ENCODE measurements around the gene ADAT1.

Gene ADAT1

GRCh38 chr16:75565640-75566039 is 57.4 kb downstream of the ADAT1 start:
- no peak overlapping the region for H2BK120ac ChIP-seq (ENCODE audit: low read depth, low read length)
- H3K27me3 ChIP-seq (ENCODE audit: control insufficient read depth in 1 of 2, insufficient read depth in 1 of 2, low read length in 2 of 2), result peaks cover 0 to 11% of the 10 kb centered on the region in 2 experiments
- no peak overlapping the region for H4K91ac ChIP-seq (ENCODE audit: low read length)
- 16% methylated on average over 12 of the region's 15 CpGs for WGBS
- H3K9me3 ChIP-seq (ENCODE audit: control insufficient read depth, low read length), result no peaks in the 10 kb centered on the region
- H3K14ac ChIP-seq (ENCODE audit: low read length in 2 of 2), result peak overlapping the region in 1 of 2 experiments; percentile 9
- peaks cover 6% of the 10 kb centered on the region for H3K4me1 ChIP-seq (ENCODE audit: control insufficient read depth, insufficient read depth, low read depth, low read length)
- H3K18ac ChIP-seq (ENCODE audit: low read depth in 1 of 2, low read length in 2 of 2), result peak overlapping the region; percentile 34 to 96
- peak overlapping the region in 1 of 2 experiments; percentile 30 for H3K4ac ChIP-seq (ENCODE audit: low read depth in 1 of 2, low read length in 2 of 2)
- no peak overlapping the region for H2BK5ac ChIP-seq (ENCODE audit: low read depth, low read length, poor library complexity, severe bottlenecking)
- no peak for DNase-seq
- peaks cover 17 to 32% of the 10 kb centered on the region in 2 experiments for H3K36me3 ChIP-seq (ENCODE audit: control insufficient read depth in 1 of 2, insufficient read depth in 2 of 2, low read depth in 1 of 2, low read length in 2 of 2)
- peak overlapping the region; percentile 98 for H2AFZ ChIP-seq (ENCODE audit: low read depth, low read length)
- peak overlapping the region; percentile 97 for H3K4me2 ChIP-seq (ENCODE audit: low read length, poor library complexity, severe bottlenecking)
- peaks cover 30% of the 10 kb centered on the region for H3K79me1 ChIP-seq (replicated peaks; ENCODE audit: low read length, poor library complexity, severe bottlenecking)
- no peak overlapping the region for H2AK5ac ChIP-seq (ENCODE audit: low read length, severe bottlenecking)
- H3K23ac ChIP-seq (ENCODE audit: low read length in 2 of 2), result no peak overlapping the region
- no peak overlapping the region for H2BK15ac ChIP-seq (ENCODE audit: low read depth, poor library complexity, severe bottlenecking)
- H3K27ac ChIP-seq (ENCODE audit: low read length, poor library complexity, severe bottlenecking), result no peak overlapping the region
- H3K4me3 ChIP-seq (ENCODE audit: insufficient read depth in 1 of 2, low read depth in 1 of 2, low read length in 2 of 2), result peak overlapping the region; percentile 89 to 99
- H3K9ac ChIP-seq (ENCODE audit: low read length), result peak overlapping the region; percentile 91
- peak overlapping the region; percentile 6 to 87 for H2BK12ac ChIP-seq (ENCODE audit: low read length in 2 of 2)
- peak overlapping the region; percentile 16 for H4K8ac ChIP-seq (ENCODE audit: low read length)

GRCh38 chr16:75559564-75560372 is 63.3 kb downstream of the ADAT1 start:
- H3K4ac ChIP-seq (ENCODE audit: low read depth in 1 of 2, low read length in 2 of 2), result peak overlapping the region in 1 of 2 experiments; percentile 28
- H3K9me3 ChIP-seq (ENCODE audit: control insufficient read depth, low read length), result no peaks in the 10 kb centered on the region
- H3K9ac ChIP-seq (ENCODE audit: low read length), result peak overlapping the region; percentile 59
- peaks cover 7% of the 10 kb centered on the region for H3K4me1 ChIP-seq (ENCODE audit: control insufficient read depth, insufficient read depth, low read depth, low read length)
- H3K27ac ChIP-seq (ENCODE audit: low read length, poor library complexity, severe bottlenecking), result no peak overlapping the region
- H3K79me1 ChIP-seq (replicated peaks; ENCODE audit: low read length, poor library complexity, severe bottlenecking), result no peaks in the 10 kb centered on the region
- H3K27me3 ChIP-seq (ENCODE audit: control insufficient read depth in 1 of 2, insufficient read depth in 1 of 2, low read length in 2 of 2), result peaks cover 0 to 20% of the 10 kb centered on the region in 2 experiments
- H3K18ac ChIP-seq (ENCODE audit: low read depth in 1 of 2, low read length in 2 of 2), result peak overlapping the region in 1 of 2 experiments; percentile 62
- no peaks in the 10 kb centered on the region for H3K36me3 ChIP-seq (ENCODE audit: control insufficient read depth in 1 of 2, insufficient read depth in 2 of 2, low read depth in 1 of 2, low read length in 2 of 2)
- peak; percentile 76 for DNase-seq
- no peak overlapping the region for H2AK5ac ChIP-seq (ENCODE audit: low read length, severe bottlenecking)
- H2AFZ ChIP-seq (ENCODE audit: low read depth, low read length), result no peak overlapping the region
- H3K14ac ChIP-seq (ENCODE audit: low read length in 2 of 2), result no peak overlapping the region
- H3K4me2 ChIP-seq (ENCODE audit: low read length, poor library complexity, severe bottlenecking), result no peak overlapping the region
- no peak overlapping the region for H4K8ac ChIP-seq (ENCODE audit: low read length)
- H3K23ac ChIP-seq (ENCODE audit: low read length in 2 of 2), result no peak overlapping the region
- peak overlapping the region in 1 of 2 experiments; percentile 53 for H3K4me3 ChIP-seq (ENCODE audit: insufficient read depth in 1 of 2, low read depth in 1 of 2, low read length in 2 of 2)
- H2BK15ac ChIP-seq (ENCODE audit: low read depth, poor library complexity, severe bottlenecking), result no peak overlapping the region
- no peak overlapping the region for H2BK120ac ChIP-seq (ENCODE audit: low read depth, low read length)
- WGBS, result 52% methylated on average over 9 of the region's 10 CpGs
- H2BK5ac ChIP-seq (ENCODE audit: low read depth, low read length, poor library complexity, severe bottlenecking), result no peak overlapping the region
- no peak overlapping the region for H2BK12ac ChIP-seq (ENCODE audit: low read length in 2 of 2)
- H4K91ac ChIP-seq (ENCODE audit: low read length), result no peak overlapping the region

- Histone ChIP-seq H3K27ac (ENCODE audit: low read length, poor library complexity, severe bottlenecking) (no peak overlapping the region), H2BK15ac (ENCODE audit: low read depth, poor library complexity, severe bottlenecking) (no peak overlapping the region), H3K9me3 (ENCODE audit: control insufficient read depth, low read length) (no peaks in the 10 kb centered on the region), H4K91ac (ENCODE audit: low read length) (no peak overlapping the region), H3K36me3 (ENCODE audit: control insufficient read depth in 1 of 2, insufficient read depth in 2 of 2, low read depth in 1 of 2, low read length in 2 of 2) (no peaks in the 10 kb centered on the region), H2BK120ac (ENCODE audit: low read depth, low read length) (no peak overlapping the region), H3K4me3 (ENCODE audit: insufficient read depth in 1 of 2, low read depth in 1 of 2, low read length in 2 of 2) (no peak overlapping the region), H2AFZ (ENCODE audit: low read depth, low read length) (no peak overlapping the region), H3K4me2 (ENCODE audit: low read length, poor library complexity, severe bottlenecking) (no peak overlapping the region), H3K79me1 (replicated peaks; ENCODE audit: low read length, poor library complexity, severe bottlenecking) (no peaks in the 10 kb centered on the region), H2BK12ac (ENCODE audit: low read length in 2 of 2) (peak overlapping the region; percentile 25 to 54), H3K14ac (ENCODE audit: low read length in 2 of 2) (peak overlapping the region in 1 of 2 experiments; percentile 43), H3K27me3 (ENCODE audit: control insufficient read depth in 1 of 2, insufficient read depth in 1 of 2, low read length in 2 of 2) (peaks cover 0 to 20% of the 10 kb centered on the region in 2 experiments), H3K23ac (ENCODE audit: low read length in 2 of 2) (no peak overlapping the region), H3K4me1 (ENCODE audit: control insufficient read depth, insufficient read depth, low read depth, low read length) (peaks cover 7% of the 10 kb centered on the region), H2BK5ac (ENCODE audit: low read depth, low read length, poor library complexity, severe bottlenecking) (peak overlapping the region; percentile 4), H4K8ac (ENCODE audit: low read length) (no peak overlapping the region), H3K4ac (ENCODE audit: low read depth in 1 of 2, low read length in 2 of 2) (no peak overlapping the region), H2AK5ac (ENCODE audit: low read length, severe bottlenecking) (no peak overlapping the region), H3K9ac (ENCODE audit: low read length) (no peak overlapping the region), H3K18ac (ENCODE audit: low read depth in 1 of 2, low read length in 2 of 2) (no peak overlapping the region)
- 87% methylated on average over 2 of the region's 2 CpGs for WGBS
- DNase-seq, result no peak
Observed at GRCh38 chr16:75558846-75559401, 64.2 kb downstream of the ADAT1 start.

GRCh38 chr16:75556431-75556950 is 66.6 kb downstream of the ADAT1 start:
- Histone ChIP-seq H2AK5ac (ENCODE audit: low read length, severe bottlenecking) (no peak overlapping the region), H2BK15ac (ENCODE audit: low read depth, poor library complexity, severe bottlenecking) (no peak overlapping the region), H3K14ac (ENCODE audit: low read length in 2 of 2) (no peak overlapping the region), H3K9ac (ENCODE audit: low read length) (peak overlapping the region; percentile 93), H3K79me1 (replicated peaks; ENCODE audit: low read length, poor library complexity, severe bottlenecking) (peaks cover 6% of the 10 kb centered on the region), H2BK12ac (ENCODE audit: low read length in 2 of 2) (no peak overlapping the region), H3K9me3 (ENCODE audit: control insufficient read depth, low read length) (no peaks in the 10 kb centered on the region), H3K4ac (ENCODE audit: low read depth in 1 of 2, low read length in 2 of 2) (peak overlapping the region in 1 of 2 experiments; percentile 54), H3K27ac (ENCODE audit: low read length, poor library complexity, severe bottlenecking) (peak overlapping the region; percentile 12), H3K23ac (ENCODE audit: low read length in 2 of 2) (no peak overlapping the region), H3K4me2 (ENCODE audit: low read length, poor library complexity, severe bottlenecking) (peak overlapping the region; percentile 77), H3K27me3 (ENCODE audit: control insufficient read depth in 1 of 2, insufficient read depth in 1 of 2, low read length in 2 of 2) (peaks cover 0 to 9% of the 10 kb centered on the region in 2 experiments), H2BK5ac (ENCODE audit: low read depth, low read length, poor library complexity, severe bottlenecking) (no peak overlapping the region), H3K4me1 (ENCODE audit: control insufficient read depth, insufficient read depth, low read depth, low read length) (peaks cover 7% of the 10 kb centered on the region), H3K36me3 (ENCODE audit: control insufficient read depth in 1 of 2, insufficient read depth in 2 of 2, low read depth in 1 of 2, low read length in 2 of 2) (no peaks in the 10 kb centered on the region), H3K4me3 (ENCODE audit: insufficient read depth in 1 of 2, low read depth in 1 of 2, low read length in 2 of 2) (peak overlapping the region in 1 of 2 experiments; percentile 94), H3K18ac (ENCODE audit: low read depth in 1 of 2, low read length in 2 of 2) (peak overlapping the region in 1 of 2 experiments; percentile 54), H2BK120ac (ENCODE audit: low read depth, low read length) (peak overlapping the region; percentile 19), H4K91ac (ENCODE audit: low read length) (no peak overlapping the region), H2AFZ (ENCODE audit: low read depth, low read length) (no peak overlapping the region), H4K8ac (ENCODE audit: low read length) (peak overlapping the region; percentile 87)
- 60% methylated on average over 8 of the region's 16 CpGs for WGBS
- DNase-seq, result no peak
